ENCODE measurements around the gene GALNT17. TPM values are rescaled to one million over a fixed set of nuclear protein-coding genes. Genes with fewer than 3 reads are reported as not detected.

Gene GALNT17
- total RNA-seq, 5 donors from 2014 or later (not counting 1 experiment from before 2014, with no cell fraction given): 0.09 to 0.20 TPM; not detected in 3

- POLR2A ChIA-PET: no interaction called here
Observed at GRCh38 chr7:71362240-71362639, 230.3 kb downstream of the GALNT17 start.

GRCh38 chr7:71363223-71363622, 231.3 kb downstream of the GALNT17 start:
- Mint-ChIP-seq H3K27ac (no peak overlapping the region), H3K4me1 (no peaks in the 10 kb centered on the region), H3K36me3 (no peaks in the 10 kb centered on the region), H3K27me3 (no peaks in the 10 kb centered on the region), H3K4me3 (no peak overlapping the region), H3K9me3 (peaks cover 14 to 33% (median 17%) of the 10 kb centered on the region in 3 donors)
- Histone ChIP-seq H3K36me3 (ENCODE audit: control insufficient read depth in 2 of 2, extremely low read depth in 1 of 2, insufficient read depth in 1 of 2, low read length in 1 of 2) (no peaks in the 10 kb centered on the region), H3K27ac (ENCODE audit: low read length) (no peak overlapping the region), H3K4me1 (ENCODE audit: control insufficient read depth in 1 of 2, extremely low read depth in 1 of 2, insufficient read depth in 2 of 2, low read length in 2 of 2) (no peaks in the 10 kb centered on the region), H3K9me3 (no peaks in the 10 kb centered on the region), H3K4me3 (ENCODE audit: control insufficient read depth in 1 of 2, extremely low read depth in 1 of 2, low read length in 1 of 2) (no peak overlapping the region), H3K27me3 (replicated peaks in 1 of 2; ENCODE audit: control insufficient read depth in 2 of 2, extremely low read depth in 1 of 2, insufficient read depth in 2 of 2, low read length in 1 of 2) (no peaks in the 10 kb centered on the region)
- DNase-seq (no peak), ATAC-seq (replicated peaks in 1 of 4) (no peak)
- POLR2A ChIA-PET: no interaction called here
- WGBS (ENCODE audit: insufficient coverage): 86% methylated on average over 3 of the region's 5 CpGs
- CTCF ChIA-PET: no interaction called here

More at GRCh38 chr7:71362240-71362639, 230.3 kb downstream of the GALNT17 start:
- 94% methylated on average over 2 of the region's 7 CpGs for WGBS (ENCODE audit: insufficient coverage)
- no peaks in the 10 kb centered on the region for H3K4me1 Mint-ChIP-seq
- H3K27ac Mint-ChIP-seq: no peak overlapping the region
- H3K36me3 Mint-ChIP-seq: no peaks in the 10 kb centered on the region
- no peaks in the 10 kb centered on the region for H3K27me3 Mint-ChIP-seq
- H3K4me1 ChIP-seq (ENCODE audit: control insufficient read depth in 1 of 2, extremely low read depth in 1 of 2, insufficient read depth in 2 of 2, low read length in 2 of 2): no peaks in the 10 kb centered on the region
- H3K27ac ChIP-seq (ENCODE audit: low read length): no peak overlapping the region
- ATAC-seq (replicated peaks in 1 of 4) (no peak), DNase-seq (no peak)
- H3K4me3 ChIP-seq (ENCODE audit: control insufficient read depth in 1 of 2, extremely low read depth in 1 of 2, low read length in 1 of 2): no peak overlapping the region
- no peaks in the 10 kb centered on the region for H3K9me3 ChIP-seq
- CTCF ChIA-PET: no interaction called here
- no peak overlapping the region for H3K4me3 Mint-ChIP-seq
- peaks cover 14 to 33% (median 14%) of the 10 kb centered on the region in 3 donors for H3K9me3 Mint-ChIP-seq
- no peaks in the 10 kb centered on the region for H3K36me3 ChIP-seq (ENCODE audit: control insufficient read depth in 2 of 2, extremely low read depth in 1 of 2, insufficient read depth in 1 of 2, low read length in 1 of 2)
- H3K27me3 ChIP-seq (replicated peaks in 1 of 2; ENCODE audit: control insufficient read depth in 2 of 2, extremely low read depth in 1 of 2, insufficient read depth in 2 of 2, low read length in 1 of 2): no peaks in the 10 kb centered on the region

GRCh38 chr7:71363627-71364026, 231.7 kb downstream of the GALNT17 start:
- ATAC-seq (replicated peaks in 1 of 4): no peak
- no peak overlapping the region for H3K27ac ChIP-seq (ENCODE audit: low read length)
- Mint-ChIP-seq H3K9me3 (peaks cover 14 to 33% (median 19%) of the 10 kb centered on the region in 3 donors), H3K27ac (no peak overlapping the region), H3K4me1 (no peaks in the 10 kb centered on the region), H3K4me3 (no peak overlapping the region), H3K27me3 (no peaks in the 10 kb centered on the region), H3K36me3 (no peaks in the 10 kb centered on the region)
- DNase-seq: no peak
- ChIA-PET POLR2A (no interaction called here), CTCF (no interaction called here)
- no peaks in the 10 kb centered on the region for H3K36me3 ChIP-seq (ENCODE audit: control insufficient read depth in 2 of 2, extremely low read depth in 1 of 2, insufficient read depth in 1 of 2, low read length in 1 of 2)
- no peaks in the 10 kb centered on the region for H3K9me3 ChIP-seq
- no peak overlapping the region for H3K4me3 ChIP-seq (ENCODE audit: control insufficient read depth in 1 of 2, extremely low read depth in 1 of 2, low read length in 1 of 2)
- no peaks in the 10 kb centered on the region for H3K4me1 ChIP-seq (ENCODE audit: control insufficient read depth in 1 of 2, extremely low read depth in 1 of 2, insufficient read depth in 2 of 2, low read length in 2 of 2)
- no peaks in the 10 kb centered on the region for H3K27me3 ChIP-seq (replicated peaks in 1 of 2; ENCODE audit: control insufficient read depth in 2 of 2, extremely low read depth in 1 of 2, insufficient read depth in 2 of 2, low read length in 1 of 2)
- WGBS (ENCODE audit: insufficient coverage): 98% methylated on average over 5 of the region's 7 CpGs

GRCh38 chr7:71364551-71364950, 232.6 kb downstream of the GALNT17 start:
- CTCF ChIA-PET: no interaction called here
- Histone ChIP-seq H3K4me3 (ENCODE audit: control insufficient read depth in 1 of 2, extremely low read depth in 1 of 2, low read length in 1 of 2) (no peak overlapping the region), H3K27ac (ENCODE audit: low read length) (no peak overlapping the region), H3K27me3 (replicated peaks in 1 of 2; ENCODE audit: control insufficient read depth in 2 of 2, extremely low read depth in 1 of 2, insufficient read depth in 2 of 2, low read length in 1 of 2) (no peaks in the 10 kb centered on the region), H3K4me1 (ENCODE audit: control insufficient read depth in 1 of 2, extremely low read depth in 1 of 2, insufficient read depth in 2 of 2, low read length in 2 of 2) (no peaks in the 10 kb centered on the region), H3K36me3 (ENCODE audit: control insufficient read depth in 2 of 2, extremely low read depth in 1 of 2, insufficient read depth in 1 of 2, low read length in 1 of 2) (no peaks in the 10 kb centered on the region), H3K9me3 (no peaks in the 10 kb centered on the region)
- no CpG with 5 or more reads among the region's 2 CpGs for WGBS (ENCODE audit: insufficient coverage)
- H3K27me3 Mint-ChIP-seq: no peaks in the 10 kb centered on the region
- H3K27ac Mint-ChIP-seq: no peak overlapping the region
- ATAC-seq (replicated peaks in 1 of 4) (no peak), DNase-seq (no peak)
- H3K36me3 Mint-ChIP-seq: no peaks in the 10 kb centered on the region
- POLR2A ChIA-PET: no interaction called here
- no peaks in the 10 kb centered on the region for H3K4me1 Mint-ChIP-seq
- no peak overlapping the region for H3K4me3 Mint-ChIP-seq
- H3K9me3 Mint-ChIP-seq: peaks cover 9 to 36% (median 14%) of the 10 kb centered on the region in 3 donors

GRCh38 chr7:71372991-71373390, 241.0 kb downstream of the GALNT17 start:
- no peak for ATAC-seq (replicated peaks in 1 of 4)
- POLR2A ChIA-PET: no interaction called here
- no peaks in the 10 kb centered on the region for H3K36me3 Mint-ChIP-seq

GRCh38 chr7:71377062-71377461, 245.1 kb downstream of the GALNT17 start:
- Histone ChIP-seq H3K4me3 (ENCODE audit: control insufficient read depth in 1 of 2, extremely low read depth in 1 of 2, low read length in 1 of 2) (no peak overlapping the region), H3K36me3 (ENCODE audit: control insufficient read depth in 2 of 2, extremely low read depth in 1 of 2, insufficient read depth in 1 of 2, low read length in 1 of 2) (no peaks in the 10 kb centered on the region), H3K27me3 (replicated peaks in 1 of 2; ENCODE audit: control insufficient read depth in 2 of 2, extremely low read depth in 1 of 2, insufficient read depth in 2 of 2, low read length in 1 of 2) (no peaks in the 10 kb centered on the region), H3K9me3 (no peaks in the 10 kb centered on the region), H3K4me1 (ENCODE audit: control insufficient read depth in 1 of 2, extremely low read depth in 1 of 2, insufficient read depth in 2 of 2, low read length in 2 of 2) (no peaks in the 10 kb centered on the region), H3K27ac (ENCODE audit: low read length) (no peak overlapping the region)
- DNase-seq: no peak
- peaks cover 26 to 40% (median 31%) of the 10 kb centered on the region in 3 donors for H3K9me3 Mint-ChIP-seq
- H3K27me3 Mint-ChIP-seq: no peaks in the 10 kb centered on the region
- H3K4me1 Mint-ChIP-seq: no peaks in the 10 kb centered on the region
- ATAC-seq (replicated peaks in 1 of 4): no peak
- no peaks in the 10 kb centered on the region for H3K36me3 Mint-ChIP-seq
- no CpG with 5 or more reads among the region's 3 CpGs for WGBS (ENCODE audit: insufficient coverage)
- H3K27ac Mint-ChIP-seq: no peak overlapping the region
- CTCF ChIA-PET: interaction anchor here in 1 of 2 donors (0.7 kb wide), 1 partner anchor 12 kb away, joined by 4 read pairs; no protein-coding TSS in a partner anchor
- H3K4me3 Mint-ChIP-seq: no peak overlapping the region
- POLR2A ChIA-PET: no interaction called here

More at GRCh38 chr7:71372991-71373390, 241.0 kb downstream of the GALNT17 start:
- no peak overlapping the region for H3K4me3 Mint-ChIP-seq
- H3K4me1 Mint-ChIP-seq: no peaks in the 10 kb centered on the region
- H3K27me3 ChIP-seq (replicated peaks in 1 of 2; ENCODE audit: control insufficient read depth in 2 of 2, extremely low read depth in 1 of 2, insufficient read depth in 2 of 2, low read length in 1 of 2): no peaks in the 10 kb centered on the region
- no peak for DNase-seq
- H3K36me3 ChIP-seq (ENCODE audit: control insufficient read depth in 2 of 2, extremely low read depth in 1 of 2, insufficient read depth in 1 of 2, low read length in 1 of 2): no peaks in the 10 kb centered on the region
- CTCF ChIA-PET: no interaction called here
- H3K9me3 ChIP-seq: no peaks in the 10 kb centered on the region
- 91% methylated on average over 4 of the region's 5 CpGs for WGBS (ENCODE audit: insufficient coverage)
- no peak overlapping the region for H3K4me3 ChIP-seq (ENCODE audit: control insufficient read depth in 1 of 2, extremely low read depth in 1 of 2, low read length in 1 of 2)
- H3K27ac Mint-ChIP-seq: no peak overlapping the region
- no peak overlapping the region for H3K27ac ChIP-seq (ENCODE audit: low read length)
- H3K4me1 ChIP-seq (ENCODE audit: control insufficient read depth in 1 of 2, extremely low read depth in 1 of 2, insufficient read depth in 2 of 2, low read length in 2 of 2): no peaks in the 10 kb centered on the region
- H3K27me3 Mint-ChIP-seq: no peaks in the 10 kb centered on the region
- H3K9me3 Mint-ChIP-seq: peaks cover 13 to 33% (median 17%) of the 10 kb centered on the region in 3 donors

GRCh38 chr7:71377469-71377868, 245.5 kb downstream of the GALNT17 start:
- Mint-ChIP-seq H3K4me1 (no peaks in the 10 kb centered on the region), H3K4me3 (no peak overlapping the region), H3K9me3 (peaks cover 26 to 40% (median 31%) of the 10 kb centered on the region in 3 donors), H3K36me3 (no peaks in the 10 kb centered on the region), H3K27me3 (no peaks in the 10 kb centered on the region), H3K27ac (no peak overlapping the region)
- no peaks in the 10 kb centered on the region for H3K9me3 ChIP-seq
- H3K36me3 ChIP-seq (ENCODE audit: control insufficient read depth in 2 of 2, extremely low read depth in 1 of 2, insufficient read depth in 1 of 2, low read length in 1 of 2): no peaks in the 10 kb centered on the region
- ATAC-seq (replicated peaks in 1 of 4) (no peak), DNase-seq (no peak)
- POLR2A ChIA-PET: no interaction called here
- CTCF ChIA-PET: interaction anchor here in 1 of 2 donors (0.7 kb wide), 1 partner anchor 12 kb away, joined by 4 read pairs; no protein-coding TSS in a partner anchor
- no peaks in the 10 kb centered on the region for H3K4me1 ChIP-seq (ENCODE audit: control insufficient read depth in 1 of 2, extremely low read depth in 1 of 2, insufficient read depth in 2 of 2, low read length in 2 of 2)
- no CpG with 5 or more reads among the region's 3 CpGs for WGBS (ENCODE audit: insufficient coverage)
- H3K27me3 ChIP-seq (replicated peaks in 1 of 2; ENCODE audit: control insufficient read depth in 2 of 2, extremely low read depth in 1 of 2, insufficient read depth in 2 of 2, low read length in 1 of 2): no peaks in the 10 kb centered on the region
- H3K4me3 ChIP-seq (ENCODE audit: control insufficient read depth in 1 of 2, extremely low read depth in 1 of 2, low read length in 1 of 2): no peak overlapping the region
- H3K27ac ChIP-seq (ENCODE audit: low read length): no peak overlapping the region
